HG03159 (cell line): Measurements from ENCODE around the gene PCDHA8.
"Not testable (repeated sequence)": the region's sequence is repeated elsewhere in the genome, so short reads cannot be mapped to it uniquely, and the experiment has no call there.

Source experiments
- ATAC-seq: cut with Tn5 transposase; IDR thresholded peaks from one replicate; pipeline ENCODE4 v1.9.1; 2021; ENCODE audit warnings: mild to moderate bottlenecking, moderate library complexity; ENCODE audit not compliant: unreplicated experiment

Gene PCDHA8

GRCh38 chr5:140840978-140841962 lies at the start of gene PCDHA8:
Gene PCDHA8, plus strand, starts transcription at chr5:140841187. Its CDS starts 135 bp downstream, at chr5:140841322.
- ATAC-seq, result no peak

- ATAC-seq, result no peak
These were observed 46.3 kb upstream of the PCDHA8 start, which contains the start of gene PCDHA2 for GRCh38 chr5:140794595-140795258. Gene PCDHA2, plus strand, starts transcription at chr5:140794852.

- no peak for ATAC-seq
These were observed 45.7 kb upstream of the PCDHA8 start for GRCh38 chr5:140795259-140795641.

GRCh38 chr5:140796072-140796717 lies 44.8 kb upstream of the PCDHA8 start:
- ATAC-seq, result not testable (repeated sequence)

- ATAC-seq, result no peak
These were observed 44.3 kb upstream of the PCDHA8 start for GRCh38 chr5:140796718-140797095.

- ATAC-seq, result no peak
These were observed 40.0 kb upstream of the PCDHA8 start, which contains the start of gene PCDHA3 for GRCh38 chr5:140800816-140801493. Gene PCDHA3, plus strand, starts transcription at chr5:140801057.

GRCh38 chr5:140801494-140801841 lies 39.5 kb upstream of the PCDHA8 start:
- no peak for ATAC-seq

GRCh38 chr5:140802381-140802780 lies 38.6 kb upstream of the PCDHA8 start:
- ATAC-seq, result not testable (repeated sequence)

- ATAC-seq, result no peak
These were observed 38.2 kb upstream of the PCDHA8 start for GRCh38 chr5:140802781-140803271.

- no peak for ATAC-seq
These were observed 33.9 kb upstream of the PCDHA8 start, which contains the start of gene PCDHA4 for GRCh38 chr5:140806834-140807775. Gene PCDHA4, plus strand, starts transcription at chr5:140807068.

GRCh38 chr5:140808241-140808888 lies 32.6 kb upstream of the PCDHA8 start:
- ATAC-seq, result not testable (repeated sequence)

- no peak for ATAC-seq
These were observed 32.1 kb upstream of the PCDHA8 start for GRCh38 chr5:140808889-140809291.

GRCh38 chr5:140821375-140822280 lies 19.4 kb upstream of the PCDHA8 start, which contains the start of gene PCDHA5:
Gene PCDHA5, plus strand, starts transcription at chr5:140821613.
- ATAC-seq, result no peak

- no peak for ATAC-seq
These were observed 18.7 kb upstream of the PCDHA8 start for GRCh38 chr5:140822281-140822629.

GRCh38 chr5:140822969-140823368 lies 18.0 kb upstream of the PCDHA8 start:
- not testable (repeated sequence) for ATAC-seq

- ATAC-seq, result no peak
These were observed 17.5 kb upstream of the PCDHA8 start for GRCh38 chr5:140823475-140823874.

GRCh38 chr5:140827704-140828361 lies 13.2 kb upstream of the PCDHA8 start, which contains the start of gene PCDHA6:
Gene PCDHA6, plus strand, starts transcription at chr5:140827960. Its CDS starts 132 bp downstream, at chr5:140828092.
- ATAC-seq, result no peak
